ENCODE measurements around the gene GRB2.
"Not testable (repeated sequence)": the region's sequence is repeated elsewhere in the genome, so short reads cannot be mapped to it uniquely, and the experiment has no call there.

DNA sequence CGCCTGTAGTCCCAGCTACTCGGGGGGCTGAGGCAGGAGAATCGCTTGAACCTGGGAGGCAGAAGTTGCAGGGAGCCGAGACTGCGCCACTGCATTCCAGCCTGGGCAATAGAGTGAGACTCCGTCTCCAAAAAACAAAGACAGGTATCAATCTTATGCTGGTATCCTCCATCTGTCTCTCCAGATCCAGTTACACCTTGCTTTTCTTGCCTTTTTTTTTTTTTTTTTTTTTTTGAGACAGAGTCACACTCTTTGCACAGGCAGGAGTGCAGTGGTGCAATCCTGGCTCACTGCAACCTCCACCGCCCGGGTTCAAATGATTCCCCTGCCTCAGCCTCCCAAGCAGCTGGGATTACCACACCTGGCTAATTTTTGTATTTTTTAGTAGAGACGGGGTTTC, 59.1 kb downstream of the GRB2 start:
- TF ChIP-seq, protein P1, sequence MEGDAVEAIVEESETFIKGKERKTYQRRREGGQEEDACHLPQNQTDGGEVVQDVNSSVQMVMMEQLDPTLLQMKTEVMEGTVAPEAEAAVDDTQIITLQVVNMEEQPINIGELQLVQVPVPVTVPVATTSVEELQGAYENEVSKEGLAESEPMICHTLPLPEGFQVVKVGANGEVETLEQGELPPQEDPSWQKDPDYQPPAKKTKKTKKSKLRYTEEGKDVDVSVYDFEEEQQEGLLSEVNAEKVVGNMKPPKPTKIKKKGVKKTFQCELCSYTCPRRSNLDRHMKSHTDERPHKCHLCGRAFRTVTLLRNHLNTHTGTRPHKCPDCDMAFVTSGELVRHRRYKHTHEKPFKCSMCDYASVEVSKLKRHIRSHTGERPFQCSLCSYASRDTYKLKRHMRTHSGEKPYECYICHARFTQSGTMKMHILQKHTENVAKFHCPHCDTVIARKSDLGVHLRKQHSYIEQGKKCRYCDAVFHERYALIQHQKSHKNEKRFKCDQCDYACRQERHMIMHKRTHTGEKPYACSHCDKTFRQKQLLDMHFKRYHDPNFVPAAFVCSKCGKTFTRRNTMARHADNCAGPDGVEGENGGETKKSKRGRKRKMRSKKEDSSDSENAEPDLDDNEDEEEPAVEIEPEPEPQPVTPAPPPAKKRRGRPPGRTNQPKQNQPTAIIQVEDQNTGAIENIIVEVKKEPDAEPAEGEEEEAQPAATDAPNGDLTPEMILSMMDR (conservative IDR thresholded peaks at IDR 0.05; ENCODE audit: low read depth, low read length) = not testable (repeated sequence)
- not testable (repeated sequence) for TF ChIP-seq EZH2 (IDR thresholded peaks at IDR 0.05; ENCODE audit: borderline replicate concordance, low read depth, low read length, poor library complexity, severe bottlenecking)

Data from A673 (cell line).